ENCODE data around the gene TCL1A. TPM values are rescaled to one million over a fixed set of nuclear protein-coding genes. Genes with fewer than 3 reads are reported as not detected.

TCL1A gene
- polyA plus RNA-seq, 1 donor (not counting 4 experiments of a cell fraction or from before 2014, with no cell fraction given), result not detected

- dilution Hi-C loops (cut with MboI; ENCODE audit: extremely low pct_ligation_motif_present, low sequenced_read_pairs), result no loop called here
- TF ChIP-seq CTCF (optimal IDR thresholded peaks at IDR 0.05 in 1 of 3, IDR thresholded peaks at IDR 0.05 in 1 of 3, conservative IDR thresholded peaks at IDR 0.05 in 1 of 3; ENCODE audit: extremely low read depth in 1 of 3, insufficient read depth in 2 of 3, low read length in 3 of 3) (no peak), EZH2 (IDR thresholded peaks at IDR 0.05; ENCODE audit: low read length) (no peak)
- H3K4me1 ChIP-seq (ENCODE audit: control insufficient read depth, extremely low read depth, insufficient read depth, low read length), result no peaks in the 10 kb centered on the region
Measured at GRCh38 chr14:95727056-95727700, 13.3 kb upstream of the TCL1A start.

GRCh38 chr14:95725685-95726336 is 11.9 kb upstream of the TCL1A start:
- no peaks in the 10 kb centered on the region for H3K9me1 ChIP-seq (ENCODE audit: control insufficient read depth, extremely low read depth, insufficient read depth, low read length)
- dilution Hi-C loops (cut with MboI; ENCODE audit: extremely low pct_ligation_motif_present, low sequenced_read_pairs), result no loop called here
- no peaks in the 10 kb centered on the region for H4K20me1 ChIP-seq (ENCODE audit: control insufficient read depth, extremely low read depth, insufficient read depth, low read length)
- DNase-seq (ENCODE audit: low read depth, low spot score) (no peak), FAIRE-seq (no peak)
- H3K4me3 ChIP-seq (ENCODE audit: control insufficient read depth in 2 of 3, extremely low read depth in 1 of 3, insufficient read depth in 2 of 3, low read depth in 1 of 3, low read length in 3 of 3), result no peak overlapping the region
- H3K4me1 ChIP-seq (ENCODE audit: control insufficient read depth, extremely low read depth, insufficient read depth, low read length), result no peaks in the 10 kb centered on the region
- TF ChIP-seq CTCF (optimal IDR thresholded peaks at IDR 0.05 in 1 of 3, IDR thresholded peaks at IDR 0.05 in 1 of 3, conservative IDR thresholded peaks at IDR 0.05 in 1 of 3; ENCODE audit: extremely low read depth in 1 of 3, insufficient read depth in 2 of 3, low read length in 3 of 3) (no peak), EZH2 (IDR thresholded peaks at IDR 0.05; ENCODE audit: low read length) (no peak)
- H3K27ac ChIP-seq (ENCODE audit: control insufficient read depth, insufficient read depth, low read length), result no peak overlapping the region
- H3K9me3 ChIP-seq (ENCODE audit: control insufficient read depth, low read depth, low read length), result no peaks in the 10 kb centered on the region
- H3K9ac ChIP-seq (ENCODE audit: control insufficient read depth, extremely low read depth, insufficient read depth, low read length), result no peak overlapping the region
- no peaks in the 10 kb centered on the region for H3K79me2 ChIP-seq (ENCODE audit: control insufficient read depth, insufficient read depth, low read length)
- no peak overlapping the region for H3K4me2 ChIP-seq (ENCODE audit: control insufficient read depth, extremely low read depth, insufficient read depth, low read depth, low read length)
- no peak overlapping the region for H2AFZ ChIP-seq (ENCODE audit: control insufficient read depth, low read length)
- no peaks in the 10 kb centered on the region for H3K36me3 ChIP-seq (ENCODE audit: control insufficient read depth in 2 of 2, extremely low read depth in 1 of 2, insufficient read depth in 2 of 2, low read length in 2 of 2)
- no peaks in the 10 kb centered on the region for H3K27me3 ChIP-seq (ENCODE audit: control insufficient read depth, extremely low read depth, insufficient read depth, low read length)

More at GRCh38 chr14:95727056-95727700, 13.3 kb upstream of the TCL1A start:
- no peaks in the 10 kb centered on the region for H3K27me3 ChIP-seq (ENCODE audit: control insufficient read depth, extremely low read depth, insufficient read depth, low read length)
- no peaks in the 10 kb centered on the region for H3K9me1 ChIP-seq (ENCODE audit: control insufficient read depth, extremely low read depth, insufficient read depth, low read length)
- no peaks in the 10 kb centered on the region for H4K20me1 ChIP-seq (ENCODE audit: control insufficient read depth, extremely low read depth, insufficient read depth, low read length)
- H3K9me3 ChIP-seq (ENCODE audit: control insufficient read depth, low read depth, low read length), result no peaks in the 10 kb centered on the region
- no peaks in the 10 kb centered on the region for H3K79me2 ChIP-seq (ENCODE audit: control insufficient read depth, insufficient read depth, low read length)
- no peaks in the 10 kb centered on the region for H3K36me3 ChIP-seq (ENCODE audit: control insufficient read depth in 2 of 2, extremely low read depth in 1 of 2, insufficient read depth in 2 of 2, low read length in 2 of 2)
- no peak overlapping the region for H3K9ac ChIP-seq (ENCODE audit: control insufficient read depth, extremely low read depth, insufficient read depth, low read length)
- no peak for FAIRE-seq
- no peak overlapping the region for H2AFZ ChIP-seq (ENCODE audit: control insufficient read depth, low read length)
- H3K27ac ChIP-seq (ENCODE audit: control insufficient read depth, insufficient read depth, low read length), result no peak overlapping the region
- H3K4me2 ChIP-seq (ENCODE audit: control insufficient read depth, extremely low read depth, insufficient read depth, low read depth, low read length), result no peak overlapping the region
- no peak overlapping the region for H3K4me3 ChIP-seq (ENCODE audit: control insufficient read depth in 2 of 3, extremely low read depth in 1 of 3, insufficient read depth in 2 of 3, low read depth in 1 of 3, low read length in 3 of 3)
- DNase-seq (ENCODE audit: low read depth, low spot score), result no peak

Measured in keratinocyte (primary cell).